Epithelial cell of prostate (primary cell): ENCODE results near the gene ITGA2.
"Not testable (repeated sequence)": the region's sequence is repeated elsewhere in the genome, so short reads cannot be mapped to it uniquely, and the experiment has no call there.

Experiments used
- DNase-seq: peaks from one replicate; pipeline ENCODE4 v3.0.0-alpha.2; 2011; ENCODE audit warnings: low read depth, low spot score
- H3K27ac ChIP-seq: fragments of 450-650 bp; 2 replicates; pipeline ENCODE4 v1.5.1; 2017; ENCODE audit warnings: mild to moderate bottlenecking

ITGA2 gene

GRCh38 chr5:52989025-52989780, at the start of gene ITGA2:
TSS of gene ITGA2 (plus strand) at chr5:52989352. CDS start at chr5:52989469, 117 bp downstream.
- DNase-seq, result peak; percentile 36
- H3K27ac ChIP-seq, result peak within 1 kb of the TSS; percentile 95

GRCh38 chr5:52943285-52943684, 45.9 kb upstream of the ITGA2 start:
- H3K27ac ChIP-seq, result no peak overlapping the region
- DNase-seq, result no peak

- DNase-seq, result no peak
- H3K27ac ChIP-seq, result no peak overlapping the region
Measured at GRCh38 chr5:52943808-52944207, 45.3 kb upstream of the ITGA2 start.

GRCh38 chr5:52945040-52945439, 44.1 kb upstream of the ITGA2 start:
- DNase-seq, result no peak

GRCh38 chr5:52947208-52947607, 41.9 kb upstream of the ITGA2 start:
- H3K27ac ChIP-seq, result no peak overlapping the region
- DNase-seq, result no peak

More at GRCh38 chr5:52945040-52945439, 44.1 kb upstream of the ITGA2 start:
- no peak overlapping the region for H3K27ac ChIP-seq

- H3K27ac ChIP-seq, result peak overlapping the region; percentile 64
- no peak for DNase-seq
Measured at GRCh38 chr5:52947851-52948250, 41.3 kb upstream of the ITGA2 start.

- H3K27ac ChIP-seq, result peak overlapping the region; percentile 64
Measured at GRCh38 chr5:52948418-52949076, 40.6 kb upstream of the ITGA2 start.

GRCh38 chr5:52950686-52951085, 38.5 kb upstream of the ITGA2 start:
- peak overlapping the region; percentile 48 for H3K27ac ChIP-seq
- DNase-seq, result no peak

More at GRCh38 chr5:52948418-52949076, 40.6 kb upstream of the ITGA2 start:
- peak; percentile 31 for DNase-seq

- no peak for DNase-seq
- no peak overlapping the region for H3K27ac ChIP-seq
Measured at GRCh38 chr5:52952483-52952882, 36.7 kb upstream of the ITGA2 start.

GRCh38 chr5:52956014-52956413, 33.1 kb upstream of the ITGA2 start:
- no peak overlapping the region for H3K27ac ChIP-seq
- DNase-seq, result no peak

GRCh38 chr5:52956915-52957747, 32.0 kb upstream of the ITGA2 start:
- no peak overlapping the region for H3K27ac ChIP-seq
- DNase-seq, result no peak

- peak overlapping the region; percentile 47 for H3K27ac ChIP-seq
- DNase-seq, result peak; percentile 63
Measured at GRCh38 chr5:52961274-52961681, 27.9 kb upstream of the ITGA2 start.

- no peak for DNase-seq
- peak overlapping the region; percentile 43 for H3K27ac ChIP-seq
Measured at GRCh38 chr5:52963636-52964035, 25.5 kb upstream of the ITGA2 start.

- DNase-seq, result no peak
- peak overlapping the region; percentile 43 for H3K27ac ChIP-seq
Measured at GRCh38 chr5:52964138-52964537, 25.0 kb upstream of the ITGA2 start.

- H3K27ac ChIP-seq, DNase-seq: not testable (repeated sequence)
Measured at GRCh38 chr5:52976157-52976556, 13.0 kb upstream of the ITGA2 start.

GRCh38 chr5:52977264-52977897, 11.8 kb upstream of the ITGA2 start:
- DNase-seq, result no peak

GRCh38 chr5:52981507-52981906, 7.6 kb upstream of the ITGA2 start:
- no peak for DNase-seq
- no peak overlapping the region for H3K27ac ChIP-seq

More at GRCh38 chr5:52977264-52977897, 11.8 kb upstream of the ITGA2 start:
- no peak overlapping the region for H3K27ac ChIP-seq

- peak; percentile 37 for DNase-seq
- peak overlapping the region; percentile 95 for H3K27ac ChIP-seq
Measured at GRCh38 chr5:52983731-52984636, 5.2 kb upstream of the ITGA2 start.

- peak overlapping the region; percentile 95 for H3K27ac ChIP-seq
- peak; percentile 80 for DNase-seq
Measured at GRCh38 chr5:52985306-52985705, 3.8 kb upstream of the ITGA2 start.
